GDM1 (cell line): Measurements from ENCODE around the gene DEFB121.

Source experiments
- DNase-seq: peaks from one replicate; lab custom pipeline; 2025; lab: John Stamatoyannopoulos, UW

The DEFB121 gene

GRCh38 chr20:31363295-31363694 is 42.7 kb downstream of the DEFB121 start:
- DNase-seq, result no peak

GRCh38 chr20:31355981-31356380 is 50.0 kb downstream of the DEFB121 start:
- no peak for DNase-seq
